ENCODE data around the gene NME7.

The NME7 gene

DNA sequence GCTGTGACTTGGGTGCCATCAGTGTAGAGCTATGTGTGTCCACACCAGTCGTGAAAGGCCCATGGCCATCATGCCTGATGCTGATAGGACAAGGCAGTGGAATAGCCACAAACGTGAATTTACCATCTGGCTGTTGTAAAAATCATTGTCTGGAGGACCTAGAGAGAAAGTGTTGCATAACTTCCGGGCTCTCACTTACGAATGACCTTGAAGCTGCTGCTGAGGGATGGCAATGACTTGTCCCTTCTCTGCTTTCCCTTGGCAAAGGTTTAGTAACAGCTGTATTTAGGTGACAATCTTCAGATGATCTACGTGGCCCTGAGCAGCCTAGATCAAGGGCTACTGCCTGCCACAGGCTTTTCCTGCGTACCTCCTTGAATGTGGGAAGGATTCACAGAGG, 255.4 kb downstream of the NME7 start:
- H3K9ac ChIP-seq (ENCODE audit: low read length): no peak overlapping the region; the same call in 1 of the 2 replicates
- H3K4me3 ChIP-seq (ENCODE audit: low read depth, low read length, poor library complexity, severe bottlenecking): no peak overlapping the region
- H3K4me1 ChIP-seq (ENCODE audit: insufficient read depth, low read length, severe bottlenecking): peaks cover 84% of the 10 kb centered on the region
- H3K27me3 ChIP-seq (ENCODE audit: insufficient read depth, low read length): no peaks in the 10 kb centered on the region
- peak overlapping the region; percentile 62 for H3K27ac ChIP-seq (ENCODE audit: low read depth, low read length, poor library complexity, severe bottlenecking)
- peaks cover 3% of the 10 kb centered on the region for H3K79me2 ChIP-seq (ENCODE audit: insufficient read depth, low read length)
- TF ChIP-seq EZH2 (IDR thresholded peaks at IDR 0.05; ENCODE audit: borderline replicate concordance, low read length): no peak
- TF ChIP-seq, protein P1, sequence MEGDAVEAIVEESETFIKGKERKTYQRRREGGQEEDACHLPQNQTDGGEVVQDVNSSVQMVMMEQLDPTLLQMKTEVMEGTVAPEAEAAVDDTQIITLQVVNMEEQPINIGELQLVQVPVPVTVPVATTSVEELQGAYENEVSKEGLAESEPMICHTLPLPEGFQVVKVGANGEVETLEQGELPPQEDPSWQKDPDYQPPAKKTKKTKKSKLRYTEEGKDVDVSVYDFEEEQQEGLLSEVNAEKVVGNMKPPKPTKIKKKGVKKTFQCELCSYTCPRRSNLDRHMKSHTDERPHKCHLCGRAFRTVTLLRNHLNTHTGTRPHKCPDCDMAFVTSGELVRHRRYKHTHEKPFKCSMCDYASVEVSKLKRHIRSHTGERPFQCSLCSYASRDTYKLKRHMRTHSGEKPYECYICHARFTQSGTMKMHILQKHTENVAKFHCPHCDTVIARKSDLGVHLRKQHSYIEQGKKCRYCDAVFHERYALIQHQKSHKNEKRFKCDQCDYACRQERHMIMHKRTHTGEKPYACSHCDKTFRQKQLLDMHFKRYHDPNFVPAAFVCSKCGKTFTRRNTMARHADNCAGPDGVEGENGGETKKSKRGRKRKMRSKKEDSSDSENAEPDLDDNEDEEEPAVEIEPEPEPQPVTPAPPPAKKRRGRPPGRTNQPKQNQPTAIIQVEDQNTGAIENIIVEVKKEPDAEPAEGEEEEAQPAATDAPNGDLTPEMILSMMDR (IDR thresholded peaks at IDR 0.05; ENCODE audit: low read length): no peak
- no peaks in the 10 kb centered on the region for H4K20me1 ChIP-seq (ENCODE audit: insufficient read depth, low read length)
- H2AFZ ChIP-seq (ENCODE audit: low read length): no peak overlapping the region
- H3K9me2 ChIP-seq (ENCODE audit: low read depth, low read length): no peaks in the 10 kb centered on the region
- H3F3A ChIP-seq (ENCODE audit: insufficient read depth, low read length): no peaks in the 10 kb centered on the region
- peak overlapping the region; percentile 14; the same call in 1 of the 2 replicates for H3K4me2 ChIP-seq (ENCODE audit: low read length)
- peaks cover 16% of the 10 kb centered on the region for H3K36me3 ChIP-seq (ENCODE audit: insufficient read depth, low read length)
- no peaks in the 10 kb centered on the region for H3K9me3 ChIP-seq (ENCODE audit: low read length)

DNA sequence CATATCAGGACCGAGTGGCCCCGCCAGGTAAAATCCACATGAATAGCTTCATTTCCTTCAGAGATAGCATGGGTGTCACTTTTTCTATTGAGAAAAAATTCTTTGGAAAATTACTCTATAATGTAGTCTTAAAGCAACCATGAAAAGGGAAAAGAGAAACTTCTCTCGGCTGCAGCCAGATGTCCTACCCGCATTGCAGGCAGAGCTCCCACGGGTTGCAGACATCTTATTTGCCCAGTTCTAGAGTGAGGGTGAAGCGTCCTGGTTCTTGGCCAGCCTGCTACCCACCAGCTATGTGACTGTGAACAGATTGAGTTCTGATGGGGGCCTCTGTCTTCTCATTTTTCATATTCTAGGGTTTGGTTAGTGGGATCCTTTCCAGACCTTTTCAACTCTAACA, 256.1 kb downstream of the NME7 start:
- no peak overlapping the region for H3K4me3 ChIP-seq (ENCODE audit: low read depth, low read length, poor library complexity, severe bottlenecking)
- H3K9me2 ChIP-seq (ENCODE audit: low read depth, low read length): no peaks in the 10 kb centered on the region
- H4K20me1 ChIP-seq (ENCODE audit: insufficient read depth, low read length): no peaks in the 10 kb centered on the region
- H3K27me3 ChIP-seq (ENCODE audit: insufficient read depth, low read length): no peaks in the 10 kb centered on the region
- H2AFZ ChIP-seq (ENCODE audit: low read length): no peak overlapping the region
- no peak overlapping the region for H3K9ac ChIP-seq (ENCODE audit: low read length)
- H3K79me2 ChIP-seq (ENCODE audit: insufficient read depth, low read length): peaks cover 5% of the 10 kb centered on the region
- H3K36me3 ChIP-seq (ENCODE audit: insufficient read depth, low read length): peaks cover 16% of the 10 kb centered on the region
- no peaks in the 10 kb centered on the region for H3K9me3 ChIP-seq (ENCODE audit: low read length)
- H3K27ac ChIP-seq (ENCODE audit: low read depth, low read length, poor library complexity, severe bottlenecking): peak overlapping the region; percentile 62
- no peak overlapping the region; the same call in 1 of the 2 replicates for H3K4me2 ChIP-seq (ENCODE audit: low read length)
- H3F3A ChIP-seq (ENCODE audit: insufficient read depth, low read length): no peaks in the 10 kb centered on the region
- TF ChIP-seq, protein P1 (IDR thresholded peaks at IDR 0.05; ENCODE audit: low read length): no peak
- no peak for TF ChIP-seq EZH2 (IDR thresholded peaks at IDR 0.05; ENCODE audit: borderline replicate concordance, low read length)
- peaks cover 78% of the 10 kb centered on the region for H3K4me1 ChIP-seq (ENCODE audit: insufficient read depth, low read length, severe bottlenecking)

DNA sequence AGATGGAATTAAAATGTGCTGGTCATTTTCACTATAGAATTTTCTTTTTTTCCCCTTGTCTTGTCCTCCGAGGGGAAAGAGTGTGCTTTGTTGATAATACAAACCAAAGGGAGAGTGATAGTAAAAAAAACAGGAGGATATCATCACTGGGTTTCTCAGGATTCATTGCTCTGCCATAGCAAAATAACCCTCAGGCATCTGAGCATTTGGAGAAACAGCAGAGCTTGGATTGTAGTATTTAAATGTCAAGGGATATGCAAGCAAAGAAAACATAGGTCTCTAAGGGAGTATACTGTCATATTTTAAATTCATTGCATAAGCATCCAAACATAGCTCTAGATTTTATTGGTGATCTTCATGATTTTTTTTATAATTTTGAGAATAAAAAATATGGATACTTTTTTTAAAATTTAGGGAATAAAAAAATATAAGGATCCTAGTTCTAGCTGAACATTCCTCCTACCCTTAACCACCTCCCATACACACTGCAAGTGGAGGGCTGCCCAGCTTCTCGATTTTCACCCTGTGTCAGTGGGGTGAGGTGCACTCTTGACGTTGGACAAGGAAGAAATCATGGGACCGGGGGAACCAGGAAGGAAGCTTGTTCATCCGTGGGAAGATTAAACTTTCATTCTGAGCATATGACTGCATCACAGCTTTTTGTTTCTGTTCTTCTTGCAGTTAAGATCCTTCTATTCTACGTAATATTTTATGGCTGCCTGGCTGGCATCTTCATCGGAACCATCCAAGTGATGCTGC, 256.7 kb downstream of the NME7 start:
- H3K79me2 ChIP-seq (ENCODE audit: insufficient read depth, low read length): peaks cover 5% of the 10 kb centered on the region
- H3K27ac ChIP-seq (ENCODE audit: low read depth, low read length, poor library complexity, severe bottlenecking): peak overlapping the region; percentile 62
- H2AFZ ChIP-seq (ENCODE audit: low read length): no peak overlapping the region
- H3K36me3 ChIP-seq (ENCODE audit: insufficient read depth, low read length): peaks cover 16% of the 10 kb centered on the region
- H3K9me2 ChIP-seq (ENCODE audit: low read depth, low read length): no peaks in the 10 kb centered on the region
- peaks cover 72% of the 10 kb centered on the region for H3K4me1 ChIP-seq (ENCODE audit: insufficient read depth, low read length, severe bottlenecking)
- no peak overlapping the region for H3K4me3 ChIP-seq (ENCODE audit: low read depth, low read length, poor library complexity, severe bottlenecking)
- H3K9ac ChIP-seq (ENCODE audit: low read length): no peak overlapping the region
- no peaks in the 10 kb centered on the region for H4K20me1 ChIP-seq (ENCODE audit: insufficient read depth, low read length)
- peak overlapping the region; percentile 95; the same call in 1 of the 2 replicates for H3K4me2 ChIP-seq (ENCODE audit: low read length)
- H3K27me3 ChIP-seq (ENCODE audit: insufficient read depth, low read length): no peaks in the 10 kb centered on the region
- TF ChIP-seq, protein P1 (IDR thresholded peaks at IDR 0.05; ENCODE audit: low read length): no peak
- TF ChIP-seq EZH2 (IDR thresholded peaks at IDR 0.05; ENCODE audit: borderline replicate concordance, low read length): no peak
- H3F3A ChIP-seq (ENCODE audit: insufficient read depth, low read length): no peaks in the 10 kb centered on the region
- H3K9me3 ChIP-seq (ENCODE audit: low read length): no peaks in the 10 kb centered on the region

Data from OCI-LY1 (cell line).